NB4 (cell line): ENCODE results near the gene TRAPPC3.

Experiments used
- MAX ChIP-seq: IDR thresholded peaks from 2 replicates; pipeline ENCODE4 v1.6.1; 2011; ENCODE audit warnings: low read depth, low read length
- MYC ChIP-seq: IDR thresholded peaks from 2 replicates; pipeline ENCODE4 v1.6.1; 2011; ENCODE audit warnings: low read depth, low read length
- POLR2A ChIP-seq: IDR thresholded peaks from 2 replicates; pipeline ENCODE4 v1.6.1; 2011; ENCODE audit warnings: mild to moderate bottlenecking; ENCODE audit not compliant: insufficient read length; ENCODE audit errors: extremely low read depth
- TF ChIP-seq, protein P1 (sequence below): IDR thresholded peaks from one replicate; pipeline ENCODE4 v1.5.1; 2012; ENCODE audit warnings: low read depth, low read length

- TF ChIP-seq, protein P1, sequence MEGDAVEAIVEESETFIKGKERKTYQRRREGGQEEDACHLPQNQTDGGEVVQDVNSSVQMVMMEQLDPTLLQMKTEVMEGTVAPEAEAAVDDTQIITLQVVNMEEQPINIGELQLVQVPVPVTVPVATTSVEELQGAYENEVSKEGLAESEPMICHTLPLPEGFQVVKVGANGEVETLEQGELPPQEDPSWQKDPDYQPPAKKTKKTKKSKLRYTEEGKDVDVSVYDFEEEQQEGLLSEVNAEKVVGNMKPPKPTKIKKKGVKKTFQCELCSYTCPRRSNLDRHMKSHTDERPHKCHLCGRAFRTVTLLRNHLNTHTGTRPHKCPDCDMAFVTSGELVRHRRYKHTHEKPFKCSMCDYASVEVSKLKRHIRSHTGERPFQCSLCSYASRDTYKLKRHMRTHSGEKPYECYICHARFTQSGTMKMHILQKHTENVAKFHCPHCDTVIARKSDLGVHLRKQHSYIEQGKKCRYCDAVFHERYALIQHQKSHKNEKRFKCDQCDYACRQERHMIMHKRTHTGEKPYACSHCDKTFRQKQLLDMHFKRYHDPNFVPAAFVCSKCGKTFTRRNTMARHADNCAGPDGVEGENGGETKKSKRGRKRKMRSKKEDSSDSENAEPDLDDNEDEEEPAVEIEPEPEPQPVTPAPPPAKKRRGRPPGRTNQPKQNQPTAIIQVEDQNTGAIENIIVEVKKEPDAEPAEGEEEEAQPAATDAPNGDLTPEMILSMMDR, result no peak
- no peak for TF ChIP-seq POLR2A
- TF ChIP-seq MYC, result no peak
- no peak for TF ChIP-seq MAX
These were observed 26.1 kb upstream of the TRAPPC3 start for GRCh38 chr1:36175137-36176095.
